GM18858 (cell line): Measurements from ENCODE around the gene SQSTM1.
"Not testable (repeated sequence)": the region's sequence is repeated elsewhere in the genome, so short reads cannot be mapped to it uniquely, and the experiment has no call there.

Source experiments
- ATAC-seq: cut with Tn5 transposase; IDR thresholded peaks from one replicate; pipeline ENCODE4 v1.9.1; 2021; ENCODE audit not compliant: unreplicated experiment

SQSTM1 gene

GRCh38 chr5:179841621-179842020 is 20.9 kb downstream of the SQSTM1 start:
- ATAC-seq = no peak

DNA sequence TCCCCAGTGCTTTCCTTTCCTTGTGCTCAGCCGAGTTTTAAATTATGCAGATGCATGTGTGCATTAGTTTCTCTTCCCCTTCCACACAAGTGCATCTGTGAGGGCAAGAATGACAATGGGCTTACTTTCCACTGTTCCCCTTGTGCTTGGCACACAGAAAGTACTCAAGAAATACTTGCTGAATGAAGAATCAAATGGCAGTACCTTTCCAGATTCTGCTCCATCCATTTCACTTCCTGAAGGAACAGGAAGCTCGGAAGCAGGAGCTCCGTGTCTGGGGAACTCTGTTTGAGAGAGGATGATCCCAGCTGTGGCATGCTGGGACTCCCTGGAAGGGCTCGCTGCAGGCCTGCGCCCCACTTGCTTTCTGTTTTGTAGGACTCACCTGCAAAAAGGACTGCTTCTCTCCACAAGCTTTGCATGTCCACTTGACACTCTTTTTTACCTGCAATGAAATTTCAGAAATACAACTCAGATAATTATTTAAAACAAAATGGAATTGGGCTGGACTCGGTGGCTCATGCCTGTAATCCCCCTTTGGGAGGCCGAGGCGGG is 32.4 kb downstream of the SQSTM1 start:
- peak; percentile 86 for ATAC-seq

DNA sequence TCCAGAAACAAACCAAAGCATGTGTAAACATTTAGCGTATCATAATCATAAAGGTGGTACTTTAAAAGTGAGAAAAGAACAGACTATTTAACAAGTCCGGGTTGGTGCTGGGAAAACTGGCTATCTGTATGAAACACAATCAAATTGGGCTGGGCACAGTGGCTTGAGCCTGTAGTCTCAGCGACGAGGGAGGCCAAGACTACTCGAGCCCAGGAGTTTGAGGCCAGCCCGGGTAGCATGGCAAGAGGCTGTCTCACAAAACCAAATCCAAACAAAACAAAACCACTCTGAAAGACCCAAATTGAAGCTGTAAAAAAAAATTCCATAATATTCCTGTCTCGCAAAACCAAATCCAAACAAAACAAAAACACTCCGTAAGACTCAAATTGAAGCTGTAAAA is 33.7 kb downstream of the SQSTM1 start:
- no peak for ATAC-seq

DNA sequence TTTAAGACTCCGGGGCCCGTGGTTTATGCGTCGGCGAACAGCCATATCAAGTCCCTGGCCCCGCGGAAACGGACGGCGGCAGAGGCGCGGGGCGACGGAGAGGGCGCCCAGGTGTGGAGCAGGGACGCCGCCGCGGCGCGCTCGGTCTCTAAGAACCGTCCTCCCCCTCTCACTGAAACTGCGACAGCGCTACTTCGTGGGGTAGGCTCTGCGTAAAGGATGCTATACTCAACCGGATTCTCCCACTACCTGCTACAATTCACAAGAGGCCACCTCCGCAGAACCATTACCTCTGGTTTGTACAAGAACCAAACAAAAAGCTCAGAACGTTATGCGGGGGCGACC is 37.5 kb downstream of the SQSTM1 start:
- ATAC-seq = peak; percentile 19

DNA sequence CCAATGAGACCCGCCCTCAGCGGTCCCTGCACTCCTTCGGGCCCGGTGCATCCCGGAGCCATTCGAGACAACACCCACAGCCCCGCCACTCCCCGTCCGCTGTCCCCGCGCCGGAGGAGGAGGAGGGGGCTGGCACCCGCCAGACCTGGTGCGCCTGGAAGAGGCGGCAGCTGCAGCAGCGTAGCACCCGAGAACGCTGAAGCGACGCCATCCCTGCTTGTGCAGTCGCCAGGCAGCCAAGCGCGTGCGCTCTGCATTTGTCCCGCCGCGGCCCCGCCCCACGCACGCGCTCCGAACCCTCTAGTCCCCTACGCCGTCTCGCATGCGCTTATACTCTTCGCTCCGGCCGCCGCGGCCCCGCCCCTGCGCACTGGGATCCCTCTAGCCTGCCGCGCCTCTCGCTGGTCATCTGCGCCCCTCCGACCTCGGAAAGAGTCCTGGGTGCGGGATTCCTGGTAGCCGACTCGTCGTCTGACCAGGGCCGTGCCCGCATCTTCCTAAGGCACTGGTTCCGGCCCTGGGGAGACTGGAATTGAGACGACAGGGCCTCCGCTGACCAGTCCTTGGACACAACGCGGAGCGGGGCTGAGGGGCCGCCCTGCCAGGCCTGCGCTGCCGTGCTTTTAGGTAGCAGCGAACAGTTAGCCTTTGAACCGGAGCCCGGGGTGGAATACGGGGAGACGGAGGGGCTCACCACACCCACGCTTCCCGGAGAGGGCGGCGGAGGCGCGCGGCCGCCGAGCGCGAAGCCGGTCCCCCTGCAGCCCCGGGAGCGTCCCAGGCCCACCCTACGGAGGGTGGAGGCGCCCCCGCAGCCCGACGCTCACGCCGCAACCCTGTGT is 38.1 kb downstream of the SQSTM1 start, which contains the start of gene MRNIP:
Gene MRNIP, minus strand, starts transcription at position 232 of the 842 bp plus-strand sequence. Its CDS starts 21 bp downstream, at position 211.
- ATAC-seq = peak; percentile 87

DNA sequence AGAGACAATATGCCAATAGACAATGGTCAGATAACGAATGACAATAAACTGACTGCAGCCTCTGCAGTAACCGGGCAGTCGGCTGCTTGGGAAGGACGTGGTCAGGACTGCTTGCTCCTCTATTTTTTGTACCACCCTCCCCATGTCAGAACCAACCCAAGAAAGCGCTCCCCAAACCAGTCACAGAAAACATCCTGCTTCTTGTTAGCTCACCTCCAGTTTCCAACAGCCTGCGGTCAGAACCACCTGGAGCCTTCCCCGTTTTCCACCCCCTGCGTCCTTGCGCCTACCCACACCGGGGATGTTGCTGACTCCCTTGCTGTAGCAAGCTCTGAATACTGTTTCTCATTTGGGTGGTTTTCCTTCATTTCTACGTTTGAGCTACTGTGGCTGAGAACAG is 39.6 kb downstream of the SQSTM1 start:
- no peak for ATAC-seq

DNA sequence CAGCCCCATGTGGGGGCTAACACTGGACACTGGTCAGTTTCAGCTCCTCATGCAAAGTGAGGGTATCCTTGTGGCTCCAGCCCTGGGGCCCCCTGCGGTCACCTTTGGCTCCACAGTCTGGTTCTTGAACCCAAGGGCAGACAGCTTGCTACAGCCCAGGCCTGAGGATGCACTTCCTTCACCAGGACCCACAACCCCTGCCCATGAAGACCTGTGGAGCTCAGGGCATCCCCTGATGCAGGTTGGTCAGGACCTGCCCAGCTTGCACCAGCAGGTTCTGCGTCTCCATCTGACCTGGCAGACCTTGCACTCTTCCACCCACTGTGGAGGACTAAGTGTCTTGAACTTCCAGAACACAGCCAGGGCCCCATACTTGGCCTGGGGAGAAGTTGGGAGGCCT is 41.6 kb downstream of the SQSTM1 start:
- no peak for ATAC-seq

DNA sequence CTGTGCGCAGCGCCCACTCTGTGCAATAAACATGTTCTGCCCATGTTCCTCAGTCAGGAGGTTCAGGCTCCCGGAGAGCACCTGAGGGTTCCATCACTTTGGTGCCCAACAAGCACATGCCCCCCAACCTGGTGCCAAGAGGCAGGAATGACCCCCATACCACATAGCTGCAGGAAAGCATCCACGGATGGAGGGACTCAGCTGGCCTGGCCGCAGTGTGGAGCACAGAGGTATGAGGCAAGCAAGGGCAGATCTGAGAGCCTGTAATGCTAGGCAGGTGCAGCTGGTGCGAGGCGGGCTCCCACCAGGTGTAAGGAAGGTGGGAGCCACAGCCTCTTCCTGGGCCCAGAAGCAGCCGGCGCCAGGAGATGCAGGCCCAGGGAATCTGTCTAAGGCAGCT is 42.2 kb downstream of the SQSTM1 start:
- ATAC-seq = no peak

DNA sequence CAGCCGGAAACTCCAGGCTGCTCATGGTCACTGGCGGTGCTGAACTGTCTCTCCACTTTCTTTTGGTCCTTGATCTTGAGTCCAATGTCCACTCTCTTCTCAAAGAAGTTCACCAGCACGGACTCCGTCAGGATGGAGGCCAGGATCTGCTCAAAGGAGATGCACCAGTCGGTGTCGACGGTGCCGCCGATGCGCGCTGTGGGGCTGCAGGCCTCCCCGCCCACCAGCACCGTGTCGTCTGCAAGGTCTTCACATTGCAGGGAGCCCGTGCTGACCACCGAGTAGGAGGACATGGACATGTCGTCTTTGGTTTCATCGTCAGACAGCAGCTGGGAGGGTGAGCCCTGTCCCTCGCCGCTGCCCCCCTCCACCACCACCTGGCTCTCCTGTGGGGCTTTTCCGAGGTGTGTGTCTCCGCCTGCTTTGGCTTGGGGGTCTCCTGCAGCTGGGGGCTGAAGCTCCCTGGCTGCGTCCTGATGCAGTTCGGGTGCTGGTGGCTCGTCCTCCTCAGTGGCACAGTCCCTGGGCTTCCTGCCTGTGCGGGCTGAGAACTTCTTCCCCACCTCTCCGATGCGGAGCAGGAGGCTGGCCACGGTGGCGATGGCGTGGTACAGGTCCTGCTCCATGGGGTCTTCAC is 42.9 kb downstream of the SQSTM1 start:
- ATAC-seq = no peak

DNA sequence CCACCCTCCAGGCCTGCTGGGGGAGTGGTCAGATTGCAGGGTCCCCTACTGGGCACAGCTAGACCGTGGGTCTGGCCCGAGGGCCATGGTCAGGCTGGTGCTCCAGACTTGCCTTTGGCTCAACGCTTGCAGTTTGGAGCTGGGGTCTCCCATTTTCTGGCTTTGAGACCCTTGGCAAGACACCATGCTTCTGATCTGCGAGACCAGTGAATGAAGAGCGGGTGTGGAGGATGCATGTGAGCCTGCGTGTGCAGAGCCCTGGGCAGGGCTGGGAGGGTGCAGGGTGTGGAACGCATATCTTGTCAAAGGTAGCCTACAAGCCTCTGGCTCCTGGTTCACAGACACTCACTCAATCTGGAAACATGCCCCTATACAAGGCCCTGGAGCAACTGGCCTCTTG is 44.0 kb downstream of the SQSTM1 start:
- no peak for ATAC-seq

GRCh38 chr5:179865491-179866240 is 45.0 kb downstream of the SQSTM1 start:
- ATAC-seq = no peak

- ATAC-seq = no peak
Observed at GRCh38 chr5:179866241-179867078, 45.8 kb downstream of the SQSTM1 start.

GRCh38 chr5:179867079-179867465 is 46.4 kb downstream of the SQSTM1 start:
- no peak for ATAC-seq

- no peak for ATAC-seq
Observed at GRCh38 chr5:179867476-179867875, 46.8 kb downstream of the SQSTM1 start.

DNA sequence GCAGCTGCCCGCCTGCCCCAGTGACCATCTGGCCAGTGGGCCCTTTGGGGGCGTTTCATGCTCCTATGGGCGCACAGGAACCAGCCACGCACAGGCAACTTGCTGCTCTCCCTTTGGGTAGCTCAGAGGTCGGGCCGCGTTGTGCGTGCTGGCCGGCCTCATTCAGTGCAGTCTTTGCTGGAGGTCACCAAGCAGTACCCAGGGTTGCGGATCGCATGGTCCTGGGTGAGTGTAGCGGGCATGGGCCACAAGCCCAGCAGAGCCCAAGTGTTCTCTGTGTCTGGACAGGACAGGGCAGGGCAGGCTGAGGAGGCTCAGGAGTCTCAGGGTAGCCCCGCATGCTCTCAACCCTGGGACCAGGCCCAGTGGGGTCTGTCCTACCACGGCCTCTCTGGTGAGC is 47.8 kb downstream of the SQSTM1 start:
- no peak for ATAC-seq

GRCh38 chr5:179869101-179869500 is 48.4 kb downstream of the SQSTM1 start:
- no peak for ATAC-seq

GRCh38 chr5:179869641-179870402 is 49.1 kb downstream of the SQSTM1 start:
- ATAC-seq = no peak

DNA sequence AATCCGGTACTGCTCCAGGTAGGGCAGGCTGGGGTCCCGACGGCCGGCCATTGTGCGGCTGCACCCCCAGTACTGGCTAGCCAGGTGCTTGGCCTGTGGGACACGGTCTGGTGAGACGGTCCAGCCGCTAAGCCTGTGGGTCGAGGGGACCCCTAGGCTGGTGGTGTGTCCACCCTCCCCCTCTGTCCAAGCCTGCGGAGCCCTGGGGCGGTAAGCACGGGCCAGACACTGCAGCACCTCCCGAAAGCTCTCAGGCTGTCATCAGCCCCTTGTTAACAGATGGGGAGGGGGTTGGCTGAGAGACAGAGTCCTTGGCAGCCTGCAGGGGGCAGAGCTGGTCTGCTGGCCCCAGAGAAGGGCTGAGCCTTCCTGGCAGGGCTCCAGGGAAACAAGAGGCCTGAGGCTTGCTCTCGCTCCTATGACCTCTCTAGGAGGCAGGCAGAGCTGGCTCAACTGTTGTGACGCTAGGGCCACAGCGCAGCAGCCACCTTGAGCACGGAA is 49.7 kb downstream of the SQSTM1 start:
- ATAC-seq = no peak

GRCh38 chr5:179870952-179871351 is 50.2 kb downstream of the SQSTM1 start:
- no peak for ATAC-seq

DNA sequence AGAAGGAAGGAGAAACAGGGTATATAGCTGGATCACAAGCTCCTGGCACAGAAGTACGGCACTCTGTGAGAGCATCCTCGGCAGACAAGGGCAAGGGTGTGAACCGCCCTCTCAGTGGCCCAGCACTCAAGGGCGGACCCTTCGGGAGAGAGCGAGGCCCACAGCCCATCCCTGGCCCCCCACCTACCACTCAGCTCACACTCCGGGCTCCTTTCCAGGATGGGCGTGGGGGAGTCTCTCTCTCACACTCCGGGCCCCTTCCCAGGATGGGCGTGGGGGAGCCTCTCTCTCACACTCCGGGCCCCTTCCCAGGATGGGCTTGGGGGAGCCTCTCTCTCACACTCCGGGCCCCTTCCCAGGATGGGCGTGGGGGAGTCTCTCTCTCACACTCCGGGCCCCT is 50.8 kb downstream of the SQSTM1 start:
- not testable (repeated sequence) for ATAC-seq
